Measurements from ENCODE around the gene SLC25A4.

GRCh38 chr4:185127021-185127925 is 15.8 kb upstream of the SLC25A4 start:
- TF ChIP-seq CTCF (IDR thresholded peaks at IDR 0.05) (no peak), POLR2A (IDR thresholded peaks at IDR 0.05) (no peak)

Measured in lower leg skin (tissue), 3 donors.